Mesendoderm (in vitro differentiated cells): Measurements from ENCODE around the gene GUCA1A.
"Not testable (repeated sequence)": the region's sequence is repeated elsewhere in the genome, so short reads cannot be mapped to it uniquely, and the experiment has no call there.

Source experiments
- DNase-seq: peaks from one replicate; pipeline ENCODE4 v3.0.0; 2013
- H2AK5ac ChIP-seq: 2 replicates; pipeline ENCODE4 v1.6.1; 2013; ENCODE audit warnings: low read length, inconsistent platforms
- H2BK120ac ChIP-seq: 2 replicates; pipeline ENCODE4 v1.6.1; 2013; ENCODE audit warnings: low read depth, mild to moderate bottlenecking, low read length, moderate library complexity, mixed read lengths
- H2BK15ac ChIP-seq: replicated peaks from 2 replicates; pipeline ENCODE4 v1.6.1; 2013; ENCODE audit warnings: low read depth, mild to moderate bottlenecking, moderate library complexity
- H2BK5ac ChIP-seq: 2 replicates; pipeline ENCODE4 v1.6.1; 2013; ENCODE audit warnings: low read length, inconsistent platforms
- H3K18ac ChIP-seq: 2 replicates; pipeline ENCODE4 v1.6.1; 2013; ENCODE audit warnings: mild to moderate bottlenecking, low read length, mixed read lengths
- H3K23ac ChIP-seq: one replicate; pipeline ENCODE4 v1.6.1; 2013; ENCODE audit warnings: low read length
- H3K27ac ChIP-seq: 2 replicates; pipeline ENCODE4 v1.5.1; 2013; ENCODE audit warnings: low read depth, mild to moderate bottlenecking, inconsistent platforms, low read length, moderate library complexity
- H3K27me3 ChIP-seq: 2 replicates; pipeline ENCODE4 v1.6.1; 2013; ENCODE audit warnings: low read length, control low read depth, mild to moderate bottlenecking, inconsistent platforms; ENCODE audit not compliant: insufficient read depth, poor library complexity
- H3K36me3 ChIP-seq: 2 replicates; pipeline ENCODE4 v1.6.1; 2013; ENCODE audit warnings: low read length, inconsistent platforms; ENCODE audit not compliant: control insufficient read depth, insufficient read depth
- H3K4ac ChIP-seq: one replicate; pipeline ENCODE4 v1.6.1; 2013; ENCODE audit warnings: low read depth, mild to moderate bottlenecking, low read length, moderate library complexity
- H3K4me1 ChIP-seq: 2 replicates; pipeline ENCODE4 v1.6.1; 2013; ENCODE audit warnings: low read depth, low read length, inconsistent platforms; ENCODE audit not compliant: control insufficient read depth
- H3K4me2 ChIP-seq: 2 replicates; pipeline ENCODE4 v1.6.1; 2013; ENCODE audit warnings: low read length
- H3K4me3 ChIP-seq: 2 replicates; pipeline ENCODE4 v1.5.1; 2013; ENCODE audit warnings: mild to moderate bottlenecking, low read length
- H3K56ac ChIP-seq: one replicate; pipeline ENCODE4 v1.6.1; 2013; ENCODE audit warnings: low read length
- H3K79me1 ChIP-seq: 2 replicates; pipeline ENCODE4 v1.6.1; 2013; ENCODE audit warnings: low read length, inconsistent platforms
- H3K79me2 ChIP-seq: 2 replicates; pipeline ENCODE4 v1.6.1; 2013; ENCODE audit warnings: mild to moderate bottlenecking, low read length; ENCODE audit not compliant: control insufficient read depth, insufficient read depth
- H3K9ac ChIP-seq: 2 replicates; pipeline ENCODE4 v1.6.1; 2013; ENCODE audit warnings: low read length, inconsistent platforms
- H4K5ac ChIP-seq: one replicate; pipeline ENCODE4 v1.6.1; 2013; ENCODE audit warnings: low read length
- H4K8ac ChIP-seq: one replicate; pipeline ENCODE4 v1.6.1; 2013; ENCODE audit warnings: low read depth, mild to moderate bottlenecking, control low read depth, low read length, moderate library complexity
- WGBS: extraction: QIAGEN DNeasy Blood & Tissue Kit; methylation state at CpG from one replicate; pipeline ENCODE4 v1.1.7; 2013; ENCODE audit warnings: low lambda C conversion rate, missing lambda C conversion rate; ENCODE audit not compliant: insufficient coverage; ENCODE audit errors: extremely low coverage; 5-methylcytosine and 5-hydroxymethylcytosine counted together

The GUCA1A gene

GRCh38 chr6:42163981-42164380 is 9.2 kb upstream of the GUCA1A start:
- peak; percentile 69 for DNase-seq
- H3K4me2 ChIP-seq = no peak overlapping the region
- no peak overlapping the region for H3K4me3 ChIP-seq
- no peaks in the 10 kb centered on the region for H3K79me2 ChIP-seq
- H2AK5ac ChIP-seq = no peak overlapping the region
- H3K36me3 ChIP-seq = no peaks in the 10 kb centered on the region
- H3K56ac ChIP-seq = peak overlapping the region; percentile 42
- no peaks in the 10 kb centered on the region for H3K27me3 ChIP-seq
- H3K4me1 ChIP-seq = peaks cover 2% of the 10 kb centered on the region
- H2BK5ac ChIP-seq = no peak overlapping the region
- H2BK120ac ChIP-seq = no peak overlapping the region
- no peak overlapping the region for H3K23ac ChIP-seq
- no peak overlapping the region for H3K9ac ChIP-seq
- H3K4ac ChIP-seq = no peak overlapping the region
- H3K18ac ChIP-seq = peak overlapping the region; percentile 25
- no peak overlapping the region for H4K8ac ChIP-seq
- H3K27ac ChIP-seq = no peak overlapping the region
- H2BK15ac ChIP-seq = no peak overlapping the region
- no CpG with 5 or more reads among the region's 1 CpG for WGBS
- H4K5ac ChIP-seq = no peak overlapping the region
- H3K79me1 ChIP-seq = no peaks in the 10 kb centered on the region

GRCh38 chr6:42165016-42165415 is 8.1 kb upstream of the GUCA1A start:
- Histone ChIP-seq H2BK5ac (no peak overlapping the region), H4K5ac (no peak overlapping the region), H3K18ac (no peak overlapping the region), H3K79me1 (no peaks in the 10 kb centered on the region), H4K8ac (no peak overlapping the region), H3K27me3 (no peaks in the 10 kb centered on the region), H3K56ac (no peak overlapping the region), H3K36me3 (no peaks in the 10 kb centered on the region), H3K4me3 (no peak overlapping the region), H3K79me2 (no peaks in the 10 kb centered on the region), H2BK120ac (no peak overlapping the region), H3K4me1 (peaks cover 2% of the 10 kb centered on the region), H3K23ac (no peak overlapping the region), H2AK5ac (no peak overlapping the region), H3K27ac (no peak overlapping the region), H3K4ac (no peak overlapping the region), H2BK15ac (no peak overlapping the region), H3K9ac (no peak overlapping the region), H3K4me2 (no peak overlapping the region)
- no CpG with 5 or more reads among the region's 9 CpGs for WGBS
- DNase-seq = no peak

DNA sequence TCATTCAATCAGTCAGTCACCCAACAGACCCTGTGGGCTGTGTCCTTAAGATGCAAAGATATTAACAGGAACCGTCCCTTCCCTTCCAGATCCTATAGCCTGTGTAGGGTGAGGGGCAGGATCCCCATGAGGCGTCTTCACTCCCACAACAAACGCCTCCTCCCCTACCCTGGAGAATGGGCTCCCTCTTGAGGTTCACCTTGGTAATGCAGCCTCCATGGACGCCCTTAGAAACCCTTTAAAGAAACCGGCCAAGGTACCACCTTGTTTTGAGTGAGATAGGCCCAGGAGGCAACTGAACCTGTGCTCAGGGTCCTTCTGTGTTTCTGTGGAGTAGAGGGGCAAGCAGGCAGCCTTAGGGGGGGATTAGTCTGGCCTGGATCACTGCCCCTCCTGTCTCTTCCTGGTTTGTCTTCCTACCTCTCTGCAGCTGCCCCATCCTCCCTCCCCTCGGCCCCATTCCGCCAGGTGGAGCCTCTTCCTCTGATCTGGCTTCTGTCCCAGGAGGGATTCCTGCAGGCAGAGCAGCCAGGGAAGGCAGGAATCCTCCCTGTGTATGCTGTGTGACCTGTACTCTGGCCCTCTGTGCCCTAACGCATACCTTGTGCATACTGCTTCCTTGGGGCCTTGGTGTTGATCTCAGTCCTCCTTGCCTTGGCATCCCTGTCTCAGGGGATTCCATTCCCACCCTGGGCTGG is 6.6 kb upstream of the GUCA1A start:
- no peak overlapping the region for H2BK15ac ChIP-seq

GRCh38 chr6:42168650-42169049 is 4.5 kb upstream of the GUCA1A start:
- H2BK120ac ChIP-seq = no peak overlapping the region
- H3K4ac ChIP-seq = no peak overlapping the region
- no peak overlapping the region for H3K27ac ChIP-seq
- no peak overlapping the region for H4K5ac ChIP-seq
- H3K79me2 ChIP-seq = no peaks in the 10 kb centered on the region
- no peak overlapping the region for H3K4me3 ChIP-seq
- WGBS = no CpG with 5 or more reads among the region's 6 CpGs
- DNase-seq = no peak
- no peak overlapping the region for H3K18ac ChIP-seq
- H4K8ac ChIP-seq = no peak overlapping the region
- no peak overlapping the region for H3K4me2 ChIP-seq
- H2BK5ac ChIP-seq = no peak overlapping the region
- H3K4me1 ChIP-seq = no peaks in the 10 kb centered on the region
- H3K9ac ChIP-seq = no peak overlapping the region
- no peak overlapping the region for H3K23ac ChIP-seq
- no peaks in the 10 kb centered on the region for H3K27me3 ChIP-seq
- H2AK5ac ChIP-seq = no peak overlapping the region
- no peaks in the 10 kb centered on the region for H3K36me3 ChIP-seq
- H3K56ac ChIP-seq = no peak overlapping the region
- H2BK15ac ChIP-seq = no peak overlapping the region
- H3K79me1 ChIP-seq = no peaks in the 10 kb centered on the region

More for the DNA sequence above, 6.6 kb upstream of the GUCA1A start:
- no peaks in the 10 kb centered on the region for H3K79me1 ChIP-seq
- no peaks in the 10 kb centered on the region for H3K36me3 ChIP-seq
- no peak overlapping the region for H3K9ac ChIP-seq
- no peak overlapping the region for H4K8ac ChIP-seq
- no peak overlapping the region for H3K4me2 ChIP-seq
- H2BK120ac ChIP-seq = no peak overlapping the region
- no peak overlapping the region for H2AK5ac ChIP-seq
- no peaks in the 10 kb centered on the region for H3K27me3 ChIP-seq
- H3K4ac ChIP-seq = no peak overlapping the region
- WGBS = no CpG with 5 or more reads among the region's 8 CpGs
- no peak overlapping the region for H3K23ac ChIP-seq
- H4K5ac ChIP-seq = no peak overlapping the region
- H3K56ac ChIP-seq = peak overlapping the region; percentile 78
- H2BK5ac ChIP-seq = no peak overlapping the region
- no peaks in the 10 kb centered on the region for H3K79me2 ChIP-seq
- H3K18ac ChIP-seq = no peak overlapping the region
- no peak overlapping the region for H3K27ac ChIP-seq
- no peak overlapping the region for H3K4me3 ChIP-seq
- DNase-seq = peak; percentile 94
- peaks cover 2% of the 10 kb centered on the region for H3K4me1 ChIP-seq

GRCh38 chr6:42169780-42170179 is 3.4 kb upstream of the GUCA1A start:
- H3K23ac ChIP-seq, H2BK15ac ChIP-seq, H3K4me2 ChIP-seq, H3K27me3 ChIP-seq, H3K56ac ChIP-seq, H3K79me1 ChIP-seq, H3K4me1 ChIP-seq, H3K27ac ChIP-seq, H3K36me3 ChIP-seq, H3K4ac ChIP-seq, H3K4me3 ChIP-seq, H3K79me2 ChIP-seq, H3K9ac ChIP-seq, H2AK5ac ChIP-seq, H4K8ac ChIP-seq, DNase-seq, H3K18ac ChIP-seq, H2BK120ac ChIP-seq, H4K5ac ChIP-seq, H2BK5ac ChIP-seq: not testable (repeated sequence)
- no CpG with 5 or more reads among the region's 2 CpGs for WGBS
